ENCODE results near the gene PSMA7.

GRCh38 chr20:62149532-62150309 lies 6.5 kb upstream of the PSMA7 start:
- TF ChIP-seq POLR2A (IDR thresholded peaks at IDR 0.05) (no peak), CTCF (IDR thresholded peaks at IDR 0.05) (no peak)
